HepG2 (cell line): ENCODE measurements around the gene MALRD1. TPM values are rescaled to one million over a fixed set of nuclear protein-coding genes. Genes with fewer than 3 reads are reported as not detected.

Experiments
- ATAC-seq: fragments of 200-7000 bp; cut with Tn5 transposase; 3 replicates; pipeline ENCODE4 v1.9.1; 2020; ENCODE audit warnings: mild to moderate bottlenecking, moderate library complexity
- BruUV-seq: library from RNA; stranded (reverse); fragments of 400-500 nt; replicated peaks from 2 replicates; lab custom pipeline; 2021; lab: Mats Ljungman, UMichigan
- CTCF ChIA-PET: fragments of 300-600 bp; formaldehyde crosslinking; extraction: SDS; loops from one replicate; lab custom pipeline; 2021; ENCODE audit warnings: low total read pairs, inconsistent platforms, low intra/inter-chr PET ratio; lab: Yijun Ruan, JAX
- POLR2A ChIA-PET: fragments of 350-600 bp; sonication (Branson Sonifier 250); formaldehyde crosslinking; loops from one replicate; lab custom pipeline; 2020; ENCODE audit warnings: antibody characterized with exemption, inconsistent platforms; lab: Yijun Ruan, JAX
- DNase-seq: peaks from one replicate; pipeline ENCODE4 v3.0.0-alpha.2; 2015; ENCODE audit warnings: low spot score
- FAIRE-seq: peaks from 3 replicates; lab custom pipeline; 2011; peaks lifted over from hg19 to GRCh38; lab: Jason Lieb, UNC
- H2AFZ ChIP-seq: one replicate; pipeline ENCODE4 v1.6.1; 2011; ENCODE audit warnings: low read length, inconsistent platforms
- H3K27ac ChIP-seq: fragments of 300-600 bp; 3 replicates; pipeline ENCODE4 v1.8.0; 2011; ENCODE audit warnings: mixed run types, mild to moderate bottlenecking, mixed read lengths, low read length, inconsistent platforms; ENCODE audit not compliant: insufficient read depth; ENCODE audit errors: extremely low read length
- H3K27me3 ChIP-seq, 2 experiments: fragments of 200-600 bp in 1 of 2; 2 replicates in 1 of 2; 3 replicates in 1 of 2; pipeline versions ENCODE4 v1.6.0 to v1.8.0; 2011; ENCODE audit warnings: low read length in 2 of 2, mild to moderate bottlenecking in 2 of 2, moderate library complexity in 2 of 2, inconsistent platforms in 1 of 2; ENCODE audit not compliant: insufficient read depth in 2 of 2, control insufficient read depth in 1 of 2
- H3K36me3 ChIP-seq, 2 experiments: fragments of 200-600 bp in 1 of 2; replicated peaks in 1 of 2; 2 replicates in 1 of 2; 3 replicates in 1 of 2; pipeline versions ENCODE4 v1.5.1 to v1.8.0; 2011; ENCODE audit warnings: low read length in 2 of 2, inconsistent platforms in 1 of 2; ENCODE audit not compliant: insufficient read depth in 2 of 2, control insufficient read depth in 1 of 2
- H3K4me1 ChIP-seq: 2 replicates; pipeline ENCODE4 v1.5.1; 2012; ENCODE audit warnings: low read length, inconsistent platforms; ENCODE audit not compliant: insufficient read depth
- H3K4me2 ChIP-seq: 2 replicates; pipeline ENCODE4 v1.6.0; 2011; ENCODE audit warnings: low read depth, low read length, inconsistent platforms
- H3K4me3 ChIP-seq, 3 experiments: fragments of 200-600 bp in 1 of 3; sonication (generic), shearing (Covaris generic) in 1 of 3; replicated peaks in 1 of 3; 2 replicates each; pipeline ENCODE4 v1.5.1; 2011 to 2016; ENCODE audit warnings: low read length in 3 of 3, inconsistent platforms in 2 of 3, low read depth in 2 of 3, mild to moderate bottlenecking in 2 of 3, control low read depth in 1 of 3, mixed read lengths in 1 of 3; ENCODE audit not compliant: insufficient read depth in 1 of 3
- H3K79me2 ChIP-seq: one replicate; pipeline ENCODE4 v1.6.1; 2011; ENCODE audit warnings: low read length, inconsistent platforms; ENCODE audit not compliant: insufficient read depth
- H3K9ac ChIP-seq: 2 replicates; pipeline ENCODE4 v1.6.0; 2011; ENCODE audit warnings: mild to moderate bottlenecking, low read depth, low read length, inconsistent platforms; ENCODE audit not compliant: insufficient read depth
- H3K9me3 ChIP-seq: 2 replicates; pipeline ENCODE4 v1.5.1; 2012; ENCODE audit warnings: mild to moderate bottlenecking, low read length
- H4K20me1 ChIP-seq: 2 replicates; pipeline ENCODE4 v1.6.0; 2011; ENCODE audit warnings: inconsistent platforms, mild to moderate bottlenecking, low read length, moderate library complexity; ENCODE audit not compliant: insufficient read depth
- KDM4B ChIP-seq: sonication (generic); formaldehyde crosslinking; IDR thresholded peaks from 2 replicates; pipeline ENCODE4 v1.4.0; 2020; ENCODE audit warnings: missing genetic modification reagents
- MIER2 ChIP-seq: IDR thresholded peaks from 2 replicates; pipeline ENCODE4 v1.6.1; 2016; ENCODE audit warnings: missing biosample characterization, missing genetic modification reagents
- SP1 ChIP-seq, 2 experiments: fragments of 450-650 bp in 1 of 2; sonication (generic) in 1 of 2; formaldehyde crosslinking in 1 of 2; IDR thresholded peaks; 2 replicates each; pipeline versions ENCODE4 v1.4.0 to v1.6.1; 2016 to 2020; ENCODE audit warnings: missing genetic modification reagents in 1 of 2
- TBL1XR1 ChIP-seq: fragments of 150-350 bp; IDR thresholded peaks from 2 replicates; pipeline ENCODE4 v1.6.1; 2014; ENCODE audit warnings: borderline replicate concordance, low read length; ENCODE audit not compliant: partially characterized antibody
- ZNF10 ChIP-seq: sonication (generic); formaldehyde crosslinking; IDR thresholded peaks from 2 replicates; pipeline ENCODE4 v1.4.0; 2020; ENCODE audit warnings: mild to moderate bottlenecking, low read depth, missing genetic modification reagents, borderline replicate concordance
- ZNF451 ChIP-seq: sonication (generic); formaldehyde crosslinking; IDR thresholded peaks from 2 replicates; pipeline ENCODE4 v1.5.0; 2020; ENCODE audit warnings: mild to moderate bottlenecking, missing genetic modification reagents
- in situ Hi-C: cut with HindIII; loops from 2 replicates; pipeline ENCODE4 v1.10.0; 2017; ENCODE audit warnings: low pct_unique_long_range_greater_than_20kb; ENCODE audit not compliant: extremely low pct_ligation_motif_present
- intact Hi-C: fragments of 100-400 bp; cut with micrococcal nuclease; formaldehyde crosslinking; loops from one replicate; pipeline ENCODE4 v1.10.0; 2022; ENCODE audit not compliant: unreplicated experiment
- polyA plus RNA-seq, 8 experiments: library from polyadenylated mRNA; depleted of rRNA in 3 of 8; stranded (reverse) in 7 of 8; unstranded in 1 of 8; fragments of >200 nt; fragmentation: Illumina TruSeq in 4 of 8; extraction: Trizol in 4 of 8; gene quantifications; 2 replicates each; pipeline versions ENCODE4 v1.2.1 to v1.2.3, GENCODE V29; 2011 to 2016; ENCODE audit warnings: low read depth in 4 of 8, missing spikeins in 1 of 8, mixed read lengths in 1 of 8; ENCODE audit not compliant: insufficient read depth in 1 of 8
- total RNA-seq, 5 experiments: library from RNA; depleted of rRNA; stranded (reverse); fragments of >200 nt; fragmentation: Illumina TruSeq; extraction: Trizol; gene quantifications; 2 replicates each; pipeline ENCODE4 v1.2.3, GENCODE V29; 2016; ENCODE audit warnings: low read depth in 1 of 5
- TF ChIP-seq, protein P1 (sequence below): sonication (generic); formaldehyde crosslinking; IDR thresholded peaks from 2 replicates; pipeline ENCODE4 v1.4.0; 2020; ENCODE audit warnings: mild to moderate bottlenecking, missing genetic modification reagents
- TF ChIP-seq, protein P2 (sequence below): fragments of 450-650 bp; IDR thresholded peaks from 2 replicates; pipeline ENCODE4 v1.6.1; 2017; ENCODE audit warnings: mild to moderate bottlenecking

MALRD1 gene
- total and polyA plus RNA-seq, 2 of the 13 experiments (the other 11 are each of a cell fraction or from before 2014, with no cell fraction given): 5.7 to 15.4 TPM

DNA sequence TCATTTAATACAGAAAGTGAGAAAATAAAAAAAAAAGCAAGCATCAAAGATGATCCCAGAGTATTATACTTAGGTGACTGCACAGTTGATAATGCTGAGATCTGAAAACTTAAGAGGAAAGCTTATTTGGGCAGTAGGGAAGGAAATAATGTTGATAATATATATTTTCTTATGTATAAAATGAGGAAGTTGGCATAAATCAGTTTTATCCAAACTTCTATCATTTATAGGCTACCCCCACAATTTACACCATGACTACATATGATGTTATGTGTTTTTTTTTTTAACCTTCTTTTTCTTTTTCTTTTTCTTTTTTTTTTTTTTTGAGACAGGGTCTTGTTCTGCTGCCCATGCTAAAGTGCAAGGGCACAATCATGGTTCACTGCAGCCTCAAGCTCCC lies 659.4 kb downstream of the MALRD1 start:
- no peak overlapping the region for H2AFZ ChIP-seq
- peaks cover 32% of the 10 kb centered on the region for H3K9me3 ChIP-seq
- TF ChIP-seq ZNF10 (CRISPR knock-in tag) (no peak), KDM4B (CRISPR knock-in tag) (no peak), ZNF451 (CRISPR knock-in tag) (no peak), MIER2 (CRISPR knock-in tag) (no peak), TBL1XR1 (no peak), SP1 (IDR thresholded peaks at IDR 0.05) (no peak), SP1 (CRISPR knock-in tag; IDR thresholded peaks at IDR 0.05) (no peak)
- TF ChIP-seq, protein P1, sequence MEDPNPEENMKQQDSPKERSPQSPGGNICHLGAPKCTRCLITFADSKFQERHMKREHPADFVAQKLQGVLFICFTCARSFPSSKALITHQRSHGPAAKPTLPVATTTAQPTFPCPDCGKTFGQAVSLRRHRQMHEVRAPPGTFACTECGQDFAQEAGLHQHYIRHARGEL (CRISPR knock-in tag): no peak
- TF ChIP-seq, protein P2, sequence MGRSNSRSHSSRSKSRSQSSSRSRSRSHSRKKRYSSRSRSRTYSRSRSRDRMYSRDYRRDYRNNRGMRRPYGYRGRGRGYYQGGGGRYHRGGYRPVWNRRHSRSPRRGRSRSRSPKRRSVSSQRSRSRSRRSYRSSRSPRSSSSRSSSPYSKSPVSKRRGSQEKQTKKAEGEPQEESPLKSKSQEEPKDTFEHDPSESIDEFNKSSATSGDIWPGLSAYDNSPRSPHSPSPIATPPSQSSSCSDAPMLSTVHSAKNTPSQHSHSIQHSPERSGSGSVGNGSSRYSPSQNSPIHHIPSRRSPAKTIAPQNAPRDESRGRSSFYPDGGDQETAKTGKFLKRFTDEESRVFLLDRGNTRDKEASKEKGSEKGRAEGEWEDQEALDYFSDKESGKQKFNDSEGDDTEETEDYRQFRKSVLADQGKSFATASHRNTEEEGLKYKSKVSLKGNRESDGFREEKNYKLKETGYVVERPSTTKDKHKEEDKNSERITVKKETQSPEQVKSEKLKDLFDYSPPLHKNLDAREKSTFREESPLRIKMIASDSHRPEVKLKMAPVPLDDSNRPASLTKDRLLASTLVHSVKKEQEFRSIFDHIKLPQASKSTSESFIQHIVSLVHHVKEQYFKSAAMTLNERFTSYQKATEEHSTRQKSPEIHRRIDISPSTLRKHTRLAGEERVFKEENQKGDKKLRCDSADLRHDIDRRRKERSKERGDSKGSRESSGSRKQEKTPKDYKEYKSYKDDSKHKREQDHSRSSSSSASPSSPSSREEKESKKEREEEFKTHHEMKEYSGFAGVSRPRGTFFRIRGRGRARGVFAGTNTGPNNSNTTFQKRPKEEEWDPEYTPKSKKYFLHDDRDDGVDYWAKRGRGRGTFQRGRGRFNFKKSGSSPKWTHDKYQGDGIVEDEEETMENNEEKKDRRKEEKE: no peak
- intact Hi-C loops: no loop called here
- H3K4me3 ChIP-seq: no peak overlapping the region
- no peak overlapping the region for H3K4me2 ChIP-seq
- no peaks in the 10 kb centered on the region for H3K4me1 ChIP-seq
- in situ Hi-C loops: no loop called here
- FAIRE-seq (no peak), ATAC-seq (no peak), DNase-seq (no peak)
- no TSS peak for BruUV-seq
- ChIA-PET CTCF (no interaction called here), POLR2A (no interaction called here)
- H3K79me2 ChIP-seq: no peaks in the 10 kb centered on the region
- no peak overlapping the region for H3K27ac ChIP-seq
- H3K27me3 ChIP-seq: no peaks in the 10 kb centered on the region
- no peaks in the 10 kb centered on the region for H4K20me1 ChIP-seq
- H3K9ac ChIP-seq: no peak overlapping the region
- H3K36me3 ChIP-seq: no peaks in the 10 kb centered on the region
